UCSD-AML1 (cell line): ENCODE data around the gene SLC6A9.

Source experiments
- DNase-seq: peaks from one replicate; lab custom pipeline; 2025; ENCODE audit not compliant: unreplicated experiment; lab: John Stamatoyannopoulos, UW

Gene SLC6A9

GRCh38 chr1:43973981-43974442 is 57.2 kb downstream of the SLC6A9 start:
- DNase-seq = no peak

GRCh38 chr1:43971336-43971980 is 59.8 kb downstream of the SLC6A9 start:
- DNase-seq = no peak

- DNase-seq = no peak
Observed at GRCh38 chr1:43970911-43971310, 60.4 kb downstream of the SLC6A9 start.

GRCh38 chr1:43970502-43970901 is 60.8 kb downstream of the SLC6A9 start:
- no peak for DNase-seq

- DNase-seq = peak; percentile 95
Observed at GRCh38 chr1:43969746-43970466, 61.4 kb downstream of the SLC6A9 start, which contains the start of gene DPH2. DPH2 (plus strand) TSS chr1:43970010; CDS start chr1:43970176, 166 bp downstream.

GRCh38 chr1:43969416-43969745 is 61.9 kb downstream of the SLC6A9 start:
- DNase-seq = no peak

GRCh38 chr1:43968348-43968948 is 62.8 kb downstream of the SLC6A9 start:
- DNase-seq = peak; percentile 19

- DNase-seq = no peak
Observed at GRCh38 chr1:43965316-43965715, 65.9 kb downstream of the SLC6A9 start.

GRCh38 chr1:43963890-43964289 is 67.4 kb downstream of the SLC6A9 start:
- DNase-seq = no peak

- no peak for DNase-seq
Observed at GRCh38 chr1:43963006-43963405, 68.3 kb downstream of the SLC6A9 start.

GRCh38 chr1:43962324-43962723 is 68.9 kb downstream of the SLC6A9 start:
- no peak for DNase-seq

- no peak for DNase-seq
Observed at GRCh38 chr1:43961692-43962091, 69.6 kb downstream of the SLC6A9 start.

- no peak for DNase-seq
Observed at GRCh38 chr1:43960798-43961197, 70.5 kb downstream of the SLC6A9 start.

GRCh38 chr1:43958351-43959255 is 72.7 kb downstream of the SLC6A9 start:
- no peak for DNase-seq

- no peak for DNase-seq
Observed at GRCh38 chr1:43957407-43958040, 73.7 kb downstream of the SLC6A9 start.

GRCh38 chr1:43956234-43956633 is 75.0 kb downstream of the SLC6A9 start:
- DNase-seq = no peak

- DNase-seq = no peak
Observed at GRCh38 chr1:43954036-43954435, 77.2 kb downstream of the SLC6A9 start.

- DNase-seq = no peak
Observed at GRCh38 chr1:43953361-43953760, 77.9 kb downstream of the SLC6A9 start.

GRCh38 chr1:43952731-43953346 is 78.4 kb downstream of the SLC6A9 start:
- no peak for DNase-seq
